SK-N-MC (cell line): Measurements from ENCODE around the gene OPA1.

Experiments
- DNase-seq: peaks from one replicate; pipeline ENCODE4 v3.0.0-alpha.2; 2011; ENCODE audit warnings: low read depth, low spot score
- H3K27ac ChIP-seq: fragments of 200-600 bp; sonication (generic); 2 replicates; pipeline ENCODE4 v1.5.1; 2016; ENCODE audit warnings: mixed run types
- H3K36me3 ChIP-seq: fragments of 200-600 bp; sonication (generic); 2 replicates; pipeline ENCODE4 v1.6.1; 2017; ENCODE audit warnings: antibody characterized with exemption, low read length, mixed read lengths; ENCODE audit not compliant: insufficient read depth
- H3K4me3 ChIP-seq: fragments of 200-600 bp; sonication (generic); 2 replicates; pipeline ENCODE4 v1.5.1; 2016
- H3K9ac ChIP-seq: fragments of 200-600 bp; sonication (generic); 2 replicates; pipeline ENCODE4 v1.8.0; 2017; ENCODE audit warnings: mixed run types, mixed read lengths; ENCODE audit not compliant: insufficient read length
- H3K9me3 ChIP-seq: fragments of 200-600 bp; sonication (generic); 2 replicates; pipeline ENCODE4 v1.6.1; 2017; ENCODE audit warnings: low read depth, mild to moderate bottlenecking, antibody characterized with exemption, low read length, moderate library complexity, mixed read lengths
- EZH2 ChIP-seq: fragments of 200-600 bp; sonication (generic); IDR thresholded peaks from one replicate; pipeline ENCODE4 v1.6.1; 2017; ENCODE audit warnings: antibody characterized with exemption
- FOXP2 ChIP-seq: optimal IDR thresholded peaks from 2 replicates; pipeline ENCODE3; 2011; ENCODE audit warnings: mild to moderate bottlenecking, moderate library complexity; ENCODE audit not compliant: insufficient read depth; ENCODE audit errors: extremely low read length, control extremely low read depth
- POLR2AphosphoS5 ChIP-seq: IDR thresholded peaks from 2 replicates; pipeline ENCODE4 v1.6.1; 2012; ENCODE audit warnings: mild to moderate bottlenecking, low read depth, low read length, borderline replicate concordance

Gene OPA1

GRCh38 chr3:193686665-193687483, 93.9 kb downstream of the OPA1 start:
- no peak overlapping the region for H3K4me3 ChIP-seq
- H3K36me3 ChIP-seq = peaks cover 17% of the 10 kb centered on the region
- no peak for DNase-seq
- no peak overlapping the region for H3K27ac ChIP-seq
- no peak overlapping the region for H3K9ac ChIP-seq
- H3K9me3 ChIP-seq = no peaks in the 10 kb centered on the region
- TF ChIP-seq FOXP2 (no peak), EZH2 (no peak)

DNA sequence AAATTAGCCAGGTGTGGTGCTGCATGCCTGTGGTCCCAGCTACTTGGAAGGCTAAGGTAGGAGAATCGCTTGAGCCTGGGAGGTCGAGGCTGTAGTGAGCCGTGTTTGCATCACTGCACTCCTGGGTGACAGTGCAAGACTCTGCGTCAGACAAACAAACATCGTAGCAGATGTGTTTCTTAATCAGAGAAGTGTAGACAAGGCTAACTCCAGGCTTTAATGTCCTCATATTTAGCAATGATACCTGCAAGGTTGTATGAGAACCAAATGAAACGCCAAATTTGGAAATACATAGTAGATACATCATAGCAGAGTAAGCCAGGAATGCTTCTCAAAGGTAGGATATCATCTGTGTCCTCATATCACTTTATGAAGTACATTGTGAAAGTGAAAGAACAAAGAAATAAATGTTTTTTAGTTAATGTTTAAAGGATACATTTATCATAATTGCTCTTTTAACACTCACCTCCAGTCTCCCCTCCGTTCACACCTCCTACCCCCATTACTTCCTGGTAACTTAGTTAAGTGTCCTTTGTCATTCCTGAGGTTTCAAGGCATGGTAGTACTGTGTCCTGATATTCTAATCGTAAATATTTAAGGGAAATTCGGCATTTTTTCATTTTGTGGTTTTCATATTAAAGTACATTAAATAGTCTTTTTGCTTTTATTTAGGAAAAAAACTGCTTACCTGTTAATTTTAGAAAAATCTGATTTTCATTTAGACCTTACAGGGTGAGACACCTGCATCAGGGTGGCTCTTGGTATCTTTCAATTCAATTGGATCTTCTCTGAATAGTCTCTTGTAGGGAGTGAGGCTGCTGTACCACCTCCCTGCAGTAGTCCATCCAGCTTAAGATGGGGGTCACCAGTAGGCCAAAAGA, 96.1 kb downstream of the OPA1 start:
- TF ChIP-seq EZH2 (no peak), FOXP2 (no peak), POLR2AphosphoS5 (no peak)
- H3K9me3 ChIP-seq = no peaks in the 10 kb centered on the region
- H3K27ac ChIP-seq = no peak overlapping the region
- no peak overlapping the region for H3K9ac ChIP-seq
- H3K36me3 ChIP-seq = peaks cover 26% of the 10 kb centered on the region
- H3K4me3 ChIP-seq = no peak overlapping the region
- no peak for DNase-seq

DNA sequence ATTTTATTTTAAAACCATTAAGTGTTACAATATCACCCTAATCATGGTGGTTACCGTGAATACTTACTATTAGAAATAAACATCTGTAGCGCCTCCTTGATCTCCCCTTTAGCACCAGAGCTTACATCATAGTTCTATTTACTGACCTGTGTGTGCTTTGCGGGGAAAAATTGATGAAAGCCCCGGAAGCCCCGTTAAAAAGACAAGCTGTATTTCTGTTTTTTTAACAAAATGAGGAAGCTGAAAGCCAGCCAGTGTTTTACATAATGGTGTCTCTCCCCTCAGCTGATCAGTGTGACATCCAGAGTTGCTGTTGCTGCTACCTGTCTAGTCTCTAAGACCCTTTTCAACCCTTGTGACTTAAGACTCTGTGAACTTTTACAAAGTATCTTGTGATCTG, 100.8 kb downstream of the OPA1 start:
- Histone ChIP-seq H3K27ac (no peak overlapping the region), H3K36me3 (peaks cover 54% of the 10 kb centered on the region), H3K9me3 (no peaks in the 10 kb centered on the region), H3K9ac (no peak overlapping the region), H3K4me3 (no peak overlapping the region)
- TF ChIP-seq POLR2AphosphoS5 (no peak), FOXP2 (no peak), EZH2 (no peak)
- no peak for DNase-seq

- H3K27ac ChIP-seq = no peak overlapping the region
- H3K36me3 ChIP-seq = peaks cover 5% of the 10 kb centered on the region; the same call in 1 of the 2 replicates
- DNase-seq = no peak
Observed at GRCh38 chr3:193701953-193702635, 109.1 kb downstream of the OPA1 start.

GRCh38 chr3:193702967-193703366, 110.0 kb downstream of the OPA1 start:
- DNase-seq = no peak
- H3K9ac ChIP-seq = no peak overlapping the region
- H3K27ac ChIP-seq = no peak overlapping the region
- H3K9me3 ChIP-seq = no peaks in the 10 kb centered on the region
- peaks cover 5% of the 10 kb centered on the region; the same call in 1 of the 2 replicates for H3K36me3 ChIP-seq
- TF ChIP-seq EZH2 (no peak), FOXP2 (no peak), POLR2AphosphoS5 (no peak)
- H3K4me3 ChIP-seq = no peak overlapping the region

More at GRCh38 chr3:193701953-193702635, 109.1 kb downstream of the OPA1 start:
- no peak overlapping the region for H3K9ac ChIP-seq
- H3K4me3 ChIP-seq = no peak overlapping the region
- TF ChIP-seq POLR2AphosphoS5 (no peak), FOXP2 (no peak), EZH2 (no peak)
- no peaks in the 10 kb centered on the region for H3K9me3 ChIP-seq

- Histone ChIP-seq H3K9me3 (no peaks in the 10 kb centered on the region), H3K27ac (no peak overlapping the region), H3K4me3 (no peak overlapping the region), H3K36me3 (no peaks in the 10 kb centered on the region; the same call in 1 of the 2 replicates), H3K9ac (no peak overlapping the region)
- TF ChIP-seq FOXP2 (no peak), EZH2 (no peak), POLR2AphosphoS5 (no peak)
- DNase-seq = no peak
Observed at GRCh38 chr3:193704431-193704830, 111.4 kb downstream of the OPA1 start.

- Histone ChIP-seq H3K9ac (no peak overlapping the region), H3K4me3 (no peak overlapping the region), H3K36me3 (no peaks in the 10 kb centered on the region), H3K9me3 (no peaks in the 10 kb centered on the region), H3K27ac (no peak overlapping the region)
- TF ChIP-seq FOXP2 = no peak
- TF ChIP-seq EZH2 = no peak
- no peak for TF ChIP-seq POLR2AphosphoS5
- DNase-seq = no peak
Observed at GRCh38 chr3:193708270-193708669, 115.3 kb downstream of the OPA1 start.
